ENCODE results near the gene MAP3K13. TPM values are rescaled to one million over a fixed set of nuclear protein-coding genes. Genes with fewer than 3 reads are reported as not detected.

MAP3K13 gene
- total RNA-seq, 1 experiment from 2014 or later: 9.1 TPM

DNA sequence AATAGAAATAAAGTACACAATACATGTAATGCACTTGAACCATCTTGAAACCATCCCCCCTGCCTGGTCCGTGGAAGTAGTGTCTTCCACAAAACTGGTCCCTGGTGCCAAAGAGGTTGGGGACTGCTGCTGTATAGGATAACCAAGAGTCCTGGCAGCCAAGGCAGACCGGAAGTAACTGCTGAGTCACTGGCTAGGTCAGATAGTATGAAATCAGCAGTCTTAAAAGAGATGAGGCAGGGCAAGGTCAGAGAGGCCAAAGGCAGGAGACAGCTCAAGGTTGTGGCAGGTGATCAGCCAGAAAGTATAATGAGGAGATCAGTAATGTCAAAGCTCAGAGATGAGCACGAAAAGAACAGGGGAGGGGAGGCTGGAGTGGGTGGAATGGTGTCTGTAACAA lies 60.2 kb downstream of the MAP3K13 start (continued):
- TF ChIP-seq, protein P1, sequence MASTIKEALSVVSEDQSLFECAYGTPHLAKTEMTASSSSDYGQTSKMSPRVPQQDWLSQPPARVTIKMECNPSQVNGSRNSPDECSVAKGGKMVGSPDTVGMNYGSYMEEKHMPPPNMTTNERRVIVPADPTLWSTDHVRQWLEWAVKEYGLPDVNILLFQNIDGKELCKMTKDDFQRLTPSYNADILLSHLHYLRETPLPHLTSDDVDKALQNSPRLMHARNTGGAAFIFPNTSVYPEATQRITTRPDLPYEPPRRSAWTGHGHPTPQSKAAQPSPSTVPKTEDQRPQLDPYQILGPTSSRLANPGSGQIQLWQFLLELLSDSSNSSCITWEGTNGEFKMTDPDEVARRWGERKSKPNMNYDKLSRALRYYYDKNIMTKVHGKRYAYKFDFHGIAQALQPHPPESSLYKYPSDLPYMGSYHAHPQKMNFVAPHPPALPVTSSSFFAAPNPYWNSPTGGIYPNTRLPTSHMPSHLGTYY (CRISPR knock-in tag; IDR thresholded peaks at IDR 0.05): no peak
- TF ChIP-seq JAZF1 (CRISPR knock-in tag; IDR thresholded peaks at IDR 0.05) (no peak), CTCF (IDR thresholded peaks at IDR 0.05) (no peak), CREM (CRISPR knock-in tag; IDR thresholded peaks at IDR 0.05) (no peak), JUN (CRISPR knock-in tag; IDR thresholded peaks at IDR 0.05) (no peak), MXD4 (CRISPR knock-in tag; IDR thresholded peaks at IDR 0.05; ENCODE audit: borderline replicate concordance) (no peak), SP1 (CRISPR knock-in tag; conservative IDR thresholded peaks at IDR 0.05) (no peak), NFE2L1 (CRISPR knock-in tag; IDR thresholded peaks at IDR 0.05) (no peak), TP53 (CRISPR knock-in tag; IDR thresholded peaks at IDR 0.05) (no peak)

DNA sequence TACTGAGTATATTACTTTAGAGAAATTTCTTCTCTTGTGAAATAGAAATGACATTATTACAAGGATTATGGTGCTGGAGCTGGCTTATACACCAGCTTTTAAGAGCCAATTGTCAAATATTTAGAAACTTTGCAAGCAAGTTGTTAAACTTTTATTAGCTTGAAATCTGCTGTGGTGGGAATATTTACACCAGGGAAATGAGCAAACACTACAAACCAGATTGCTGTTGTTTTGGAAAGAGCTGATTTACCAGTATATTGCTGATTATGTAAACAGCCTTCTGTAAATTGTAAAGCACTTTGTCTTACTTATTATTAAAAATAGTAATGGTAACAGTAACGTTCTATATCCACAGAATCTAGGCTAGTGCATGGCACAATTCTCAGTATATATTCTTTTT lies 61.5 kb downstream of the MAP3K13 start:
- Mint-ChIP-seq H3K36me3 (no peaks in the 10 kb centered on the region), H3K27me3 (ENCODE audit: low read depth) (no peaks in the 10 kb centered on the region; the same call in 1 of the 2 replicates), H3K4me3 (no peak overlapping the region), H3K4me1 (no peaks in the 10 kb centered on the region), H3K27ac (no peak overlapping the region), H3K9me3 (no peaks in the 10 kb centered on the region)
- ChIA-PET POLR2A (no interaction called here), CTCF (interaction anchor here (0.8 to 1.1 kb wide), 2 partner anchors 36 to 519 kb away, joined by 3 read pairs; no protein-coding TSS in a partner anchor)
- no peak for DNase-seq (ENCODE audit: low spot score)
- TF ChIP-seq AFF4 (CRISPR knock-in tag; IDR thresholded peaks at IDR 0.05; ENCODE audit: borderline replicate concordance) (no peak), GRHL2 (CRISPR knock-in tag; IDR thresholded peaks at IDR 0.05; ENCODE audit: insufficient replicate concordance, severe bottlenecking) (no peak), FOXK1 (CRISPR knock-in tag; IDR thresholded peaks at IDR 0.05) (no peak)
- no peak for ATAC-seq

GRCh38 chr3:185430375-185430774 lies 67.4 kb downstream of the MAP3K13 start:
- CTCF ChIA-PET: interaction anchor here (1.3 kb wide), 1 partner anchor 30 kb away, joined by 3 read pairs; no protein-coding TSS in a partner anchor
- H3K4me1 Mint-ChIP-seq: no peaks in the 10 kb centered on the region
- no peak overlapping the region for H3K27ac Mint-ChIP-seq
- TF ChIP-seq ZNF532 (CRISPR knock-in tag; IDR thresholded peaks at IDR 0.05; ENCODE audit: borderline replicate concordance) (no peak), SMAD4 (CRISPR knock-in tag; IDR thresholded peaks at IDR 0.05) (no peak), ATF6 (CRISPR knock-in tag; IDR thresholded peaks at IDR 0.05) (no peak), FOXK1 (CRISPR knock-in tag; IDR thresholded peaks at IDR 0.05) (no peak), MYBL2 (CRISPR knock-in tag; IDR thresholded peaks at IDR 0.05) (no peak)
- TF ChIP-seq, protein P2, sequence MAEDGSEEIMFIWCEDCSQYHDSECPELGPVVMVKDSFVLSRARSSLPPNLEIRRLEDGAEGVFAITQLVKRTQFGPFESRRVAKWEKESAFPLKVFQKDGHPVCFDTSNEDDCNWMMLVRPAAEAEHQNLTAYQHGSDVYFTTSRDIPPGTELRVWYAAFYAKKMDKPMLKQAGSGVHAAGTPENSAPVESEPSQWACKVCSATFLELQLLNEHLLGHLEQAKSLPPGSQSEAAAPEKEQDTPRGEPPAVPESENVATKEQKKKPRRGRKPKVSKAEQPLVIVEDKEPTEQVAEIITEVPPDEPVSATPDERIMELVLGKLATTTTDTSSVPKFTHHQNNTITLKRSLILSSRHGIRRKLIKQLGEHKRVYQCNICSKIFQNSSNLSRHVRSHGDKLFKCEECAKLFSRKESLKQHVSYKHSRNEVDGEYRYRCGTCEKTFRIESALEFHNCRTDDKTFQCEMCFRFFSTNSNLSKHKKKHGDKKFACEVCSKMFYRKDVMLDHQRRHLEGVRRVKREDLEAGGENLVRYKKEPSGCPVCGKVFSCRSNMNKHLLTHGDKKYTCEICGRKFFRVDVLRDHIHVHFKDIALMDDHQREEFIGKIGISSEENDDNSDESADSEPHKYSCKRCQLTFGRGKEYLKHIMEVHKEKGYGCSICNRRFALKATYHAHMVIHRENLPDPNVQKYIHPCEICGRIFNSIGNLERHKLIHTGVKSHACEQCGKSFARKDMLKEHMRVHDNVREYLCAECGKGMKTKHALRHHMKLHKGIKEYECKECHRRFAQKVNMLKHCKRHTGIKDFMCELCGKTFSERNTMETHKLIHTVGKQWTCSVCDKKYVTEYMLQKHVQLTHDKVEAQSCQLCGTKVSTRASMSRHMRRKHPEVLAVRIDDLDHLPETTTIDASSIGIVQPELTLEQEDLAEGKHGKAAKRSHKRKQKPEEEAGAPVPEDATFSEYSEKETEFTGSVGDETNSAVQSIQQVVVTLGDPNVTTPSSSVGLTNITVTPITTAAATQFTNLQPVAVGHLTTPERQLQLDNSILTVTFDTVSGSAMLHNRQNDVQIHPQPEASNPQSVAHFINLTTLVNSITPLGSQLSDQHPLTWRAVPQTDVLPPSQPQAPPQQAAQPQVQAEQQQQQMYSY (CRISPR knock-in tag; IDR thresholded peaks at IDR 0.05): no peak

More at GRCh38 chr3:185430375-185430774, 67.4 kb downstream of the MAP3K13 start:
- H3K36me3 Mint-ChIP-seq: no peaks in the 10 kb centered on the region
- POLR2A ChIA-PET: no interaction called here
- H3K4me3 Mint-ChIP-seq: no peak overlapping the region
- DNase-seq (ENCODE audit: low spot score) (no peak), ATAC-seq (no peak)
- no peaks in the 10 kb centered on the region for H3K9me3 Mint-ChIP-seq
- H3K27me3 Mint-ChIP-seq (ENCODE audit: low read depth): no peaks in the 10 kb centered on the region

Data from WTC11 (cell line).